GM18499 (cell line): Measurements from ENCODE around the gene FALEC.
"Not testable (repeated sequence)": the region's sequence is repeated elsewhere in the genome, so short reads cannot be mapped to it uniquely, and the experiment has no call there.

Experiments used
- ATAC-seq: cut with Tn5 transposase; IDR thresholded peaks from one replicate; pipeline ENCODE4 v1.9.1; 2021; ENCODE audit warnings: moderate number of reproducible peaks; ENCODE audit not compliant: insufficient read depth, unreplicated experiment

Gene FALEC

GRCh38 chr1:150557065-150557600 is 41.6 kb downstream of the FALEC start:
- no peak for ATAC-seq

GRCh38 chr1:150557813-150558212 is 42.3 kb downstream of the FALEC start:
- ATAC-seq: no peak

- no peak for ATAC-seq
Observed at GRCh38 chr1:150558303-150558704, 42.8 kb downstream of the FALEC start.

GRCh38 chr1:150558761-150559655 is 43.5 kb downstream of the FALEC start:
- ATAC-seq: no peak

GRCh38 chr1:150559656-150560010 is 44.1 kb downstream of the FALEC start:
- ATAC-seq: no peak

- ATAC-seq: no peak
Observed at GRCh38 chr1:150560011-150560438, 44.5 kb downstream of the FALEC start.

- ATAC-seq: no peak
Observed at GRCh38 chr1:150560576-150561253, 45.2 kb downstream of the FALEC start.

- ATAC-seq: no peak
Observed at GRCh38 chr1:150561254-150561973, 45.9 kb downstream of the FALEC start.

GRCh38 chr1:150561974-150562445 is 46.5 kb downstream of the FALEC start:
- peak; percentile 29 for ATAC-seq

GRCh38 chr1:150562446-150563339 is 47.1 kb downstream of the FALEC start:
- ATAC-seq: peak; percentile 32

GRCh38 chr1:150563340-150564038 is 47.9 kb downstream of the FALEC start:
- no peak for ATAC-seq

- no peak for ATAC-seq
Observed at GRCh38 chr1:150564051-150564991, 48.8 kb downstream of the FALEC start.

GRCh38 chr1:150565240-150565991 is 49.9 kb downstream of the FALEC start:
- ATAC-seq: not testable (repeated sequence)

GRCh38 chr1:150566589-150567340 is 51.2 kb downstream of the FALEC start:
- no peak for ATAC-seq

- ATAC-seq: no peak
Observed at GRCh38 chr1:150567341-150567716, 51.8 kb downstream of the FALEC start.

GRCh38 chr1:150567717-150568593 is 52.4 kb downstream of the FALEC start:
- no peak for ATAC-seq
